Measurements from ENCODE around the gene UCHL3.

Gene UCHL3

DNA sequence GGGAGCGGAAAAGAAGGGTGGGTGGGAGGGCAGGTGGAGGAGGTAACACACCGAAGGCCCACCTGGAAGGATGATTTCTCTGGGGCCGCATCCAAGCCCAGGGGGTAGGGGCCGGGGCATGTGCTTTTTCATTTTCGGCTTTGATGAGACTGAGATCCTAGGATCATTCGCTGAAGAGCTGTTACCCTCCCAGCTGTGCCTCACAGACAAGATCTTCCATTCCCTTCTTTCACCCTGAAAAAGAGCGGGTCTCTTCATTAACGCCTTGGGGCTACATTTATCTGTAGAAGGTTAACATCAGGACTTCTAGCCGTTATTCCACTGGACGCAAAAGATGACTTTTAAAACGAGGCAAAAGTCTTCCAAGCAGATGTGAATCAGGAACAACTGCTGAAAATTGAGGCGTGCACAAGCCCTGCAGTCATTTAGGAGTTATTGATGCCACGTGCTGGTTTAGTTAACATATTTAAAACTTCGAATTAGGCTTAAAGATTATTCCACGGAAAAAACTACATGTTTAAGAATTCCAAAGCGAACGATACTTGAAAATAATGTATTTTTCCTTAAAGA is 87.7 kb downstream of the UCHL3 start:
- H3K9ac ChIP-seq (ENCODE audit: low read length in 5 of 5): no peak overlapping the region
- no peaks in the 10 kb centered on the region for H3K36me3 ChIP-seq (ENCODE audit: control insufficient read depth in 5 of 5, insufficient read depth in 5 of 5, low read length in 5 of 5)
- peaks cover 2 to 14% (median 13%) of the 10 kb centered on the region in 5 donors for H3K4me1 ChIP-seq (ENCODE audit: control insufficient read depth in 5 of 5, insufficient read depth in 5 of 5, low read length in 5 of 5)
- H3K27me3 ChIP-seq (ENCODE audit: control insufficient read depth in 5 of 5, insufficient read depth in 4 of 5, low read length in 5 of 5): peaks cover 0 to 11% (median 0%) of the 10 kb centered on the region in 5 donors
- H3K27ac ChIP-seq (ENCODE audit: low read depth, low read length): no peak overlapping the region
- peak overlapping the region in 1 of 5 donors; percentile 78 for H3K4me3 ChIP-seq (ENCODE audit: low read depth in 1 of 5, low read length in 5 of 5)
- H3K9me3 ChIP-seq (ENCODE audit: control insufficient read depth in 5 of 5, low read length in 5 of 5): no peaks in the 10 kb centered on the region

DNA sequence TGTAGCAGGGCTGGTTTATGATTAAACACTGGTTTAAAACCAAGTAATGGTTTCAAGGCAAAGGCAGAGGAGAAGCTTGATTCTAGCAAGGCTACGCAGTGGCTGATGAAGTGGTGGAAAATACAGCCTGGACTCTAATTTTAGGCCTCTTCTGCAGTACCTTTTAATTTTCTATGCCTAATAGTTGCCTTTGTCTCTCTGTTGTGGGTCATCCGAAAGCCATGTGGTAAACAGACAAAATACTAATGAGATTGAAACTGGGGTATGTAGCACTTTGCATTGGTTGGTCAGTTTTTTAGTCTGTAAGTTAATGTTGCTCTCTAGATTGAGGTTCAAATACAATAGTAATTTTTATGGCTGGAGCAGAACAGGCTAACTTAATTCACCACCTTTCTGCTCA is 89.9 kb downstream of the UCHL3 start:
- H3K27me3 ChIP-seq (ENCODE audit: control insufficient read depth in 5 of 5, insufficient read depth in 4 of 5, low read length in 5 of 5): peaks cover 0 to 11% (median 0%) of the 10 kb centered on the region in 5 donors
- H3K4me1 ChIP-seq (ENCODE audit: control insufficient read depth in 5 of 5, insufficient read depth in 5 of 5, low read length in 5 of 5): peaks cover 2 to 14% (median 13%) of the 10 kb centered on the region in 5 donors
- no peak overlapping the region for H3K27ac ChIP-seq (ENCODE audit: low read depth, low read length)
- H3K9me3 ChIP-seq (ENCODE audit: control insufficient read depth in 5 of 5, low read length in 5 of 5): no peaks in the 10 kb centered on the region
- H3K4me3 ChIP-seq (ENCODE audit: low read depth in 1 of 5, low read length in 5 of 5): no peak overlapping the region
- H3K36me3 ChIP-seq (ENCODE audit: control insufficient read depth in 5 of 5, insufficient read depth in 5 of 5, low read length in 5 of 5): no peaks in the 10 kb centered on the region
- no peak overlapping the region for H3K9ac ChIP-seq (ENCODE audit: low read length in 5 of 5)

DNA sequence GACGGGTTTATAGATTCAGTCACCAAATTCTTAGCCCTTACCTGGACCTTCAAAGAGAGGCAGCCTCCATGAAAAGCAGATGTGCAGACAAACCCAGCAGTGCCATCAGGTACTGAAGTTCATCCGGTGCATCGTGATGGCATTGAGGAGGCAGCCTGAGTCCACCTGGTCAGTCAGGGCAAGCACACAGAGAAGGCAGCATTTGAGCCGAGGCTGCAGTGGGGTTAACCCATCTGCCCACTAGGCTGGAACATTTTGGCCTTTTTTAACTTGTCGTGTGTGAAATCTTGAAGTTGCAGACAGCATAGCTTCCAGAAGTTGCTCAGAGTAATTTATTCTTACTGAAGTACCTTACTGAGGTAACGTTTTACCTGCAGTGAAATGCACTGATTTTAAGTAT is 91.4 kb downstream of the UCHL3 start:
- H3K27me3 ChIP-seq (ENCODE audit: control insufficient read depth in 5 of 5, insufficient read depth in 4 of 5, low read length in 5 of 5): peaks cover 0 to 11% (median 0%) of the 10 kb centered on the region in 5 donors
- H3K36me3 ChIP-seq (ENCODE audit: control insufficient read depth in 5 of 5, insufficient read depth in 5 of 5, low read length in 5 of 5): no peaks in the 10 kb centered on the region
- no peak overlapping the region for H3K27ac ChIP-seq (ENCODE audit: low read depth, low read length)
- H3K9me3 ChIP-seq (ENCODE audit: control insufficient read depth in 5 of 5, low read length in 5 of 5): no peaks in the 10 kb centered on the region
- H3K4me1 ChIP-seq (ENCODE audit: control insufficient read depth in 5 of 5, insufficient read depth in 5 of 5, low read length in 5 of 5): peaks cover 2 to 12% (median 8%) of the 10 kb centered on the region in 5 donors
- no peak overlapping the region for H3K9ac ChIP-seq (ENCODE audit: low read length in 5 of 5)
- H3K4me3 ChIP-seq (ENCODE audit: low read depth in 1 of 5, low read length in 5 of 5): no peak overlapping the region

DNA sequence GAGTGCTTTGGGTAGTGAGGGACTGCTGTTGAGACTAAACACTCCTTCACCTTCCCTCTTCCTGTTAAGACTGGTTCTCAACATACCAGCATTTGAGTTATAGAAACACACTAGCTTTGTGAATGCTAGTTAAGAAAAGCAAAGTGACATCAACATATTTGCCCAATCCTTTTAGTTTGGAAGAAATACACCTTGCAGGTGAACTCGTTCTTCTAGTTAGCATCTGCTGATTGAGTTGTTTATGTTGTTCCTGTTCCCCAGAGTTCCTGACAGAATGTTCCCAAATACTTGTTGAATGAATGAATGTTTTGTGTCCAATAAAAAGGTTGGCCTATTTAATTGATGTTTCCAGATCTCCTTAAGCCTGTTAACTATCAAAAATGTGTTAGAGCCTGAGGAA is 93.6 kb downstream of the UCHL3 start:
- no peaks in the 10 kb centered on the region for H3K4me1 ChIP-seq (ENCODE audit: control insufficient read depth in 5 of 5, insufficient read depth in 5 of 5, low read length in 5 of 5)
- no peaks in the 10 kb centered on the region for H3K27me3 ChIP-seq (ENCODE audit: control insufficient read depth in 5 of 5, insufficient read depth in 4 of 5, low read length in 5 of 5)
- H3K9me3 ChIP-seq (ENCODE audit: control insufficient read depth in 5 of 5, low read length in 5 of 5): no peaks in the 10 kb centered on the region
- H3K36me3 ChIP-seq (ENCODE audit: control insufficient read depth in 5 of 5, insufficient read depth in 5 of 5, low read length in 5 of 5): no peaks in the 10 kb centered on the region
- H3K9ac ChIP-seq (ENCODE audit: low read length in 5 of 5): no peak overlapping the region
- H3K4me3 ChIP-seq (ENCODE audit: low read depth in 1 of 5, low read length in 5 of 5): no peak overlapping the region
- no peak overlapping the region for H3K27ac ChIP-seq (ENCODE audit: low read depth, low read length)

DNA sequence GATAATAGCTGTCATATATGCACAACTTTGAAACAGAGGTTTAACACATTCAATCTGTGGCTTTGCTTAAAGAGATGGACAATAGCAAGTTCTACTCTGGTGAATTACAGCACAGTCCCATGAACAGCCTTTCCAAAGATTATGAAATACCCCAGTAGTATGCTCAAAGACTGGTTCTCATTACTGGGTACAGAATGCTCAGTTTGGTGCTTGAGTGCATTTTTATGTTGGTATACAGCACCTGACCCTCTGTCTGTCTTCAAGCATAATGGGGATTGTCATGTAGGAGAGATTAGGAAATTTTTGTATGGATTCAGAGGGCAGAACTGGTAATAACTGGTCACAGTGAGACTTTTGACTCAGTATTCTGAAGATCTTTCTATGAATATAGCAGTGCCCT is 94.1 kb downstream of the UCHL3 start:
- Histone ChIP-seq H3K4me1 (ENCODE audit: control insufficient read depth in 5 of 5, insufficient read depth in 5 of 5, low read length in 5 of 5) (no peaks in the 10 kb centered on the region), H3K9ac (ENCODE audit: low read length in 5 of 5) (no peak overlapping the region), H3K4me3 (ENCODE audit: low read depth in 1 of 5, low read length in 5 of 5) (no peak overlapping the region), H3K27ac (ENCODE audit: low read depth, low read length) (no peak overlapping the region), H3K36me3 (ENCODE audit: control insufficient read depth in 5 of 5, insufficient read depth in 5 of 5, low read length in 5 of 5) (no peaks in the 10 kb centered on the region), H3K27me3 (ENCODE audit: control insufficient read depth in 5 of 5, insufficient read depth in 4 of 5, low read length in 5 of 5) (no peaks in the 10 kb centered on the region), H3K9me3 (ENCODE audit: control insufficient read depth in 5 of 5, low read length in 5 of 5) (no peaks in the 10 kb centered on the region)

DNA sequence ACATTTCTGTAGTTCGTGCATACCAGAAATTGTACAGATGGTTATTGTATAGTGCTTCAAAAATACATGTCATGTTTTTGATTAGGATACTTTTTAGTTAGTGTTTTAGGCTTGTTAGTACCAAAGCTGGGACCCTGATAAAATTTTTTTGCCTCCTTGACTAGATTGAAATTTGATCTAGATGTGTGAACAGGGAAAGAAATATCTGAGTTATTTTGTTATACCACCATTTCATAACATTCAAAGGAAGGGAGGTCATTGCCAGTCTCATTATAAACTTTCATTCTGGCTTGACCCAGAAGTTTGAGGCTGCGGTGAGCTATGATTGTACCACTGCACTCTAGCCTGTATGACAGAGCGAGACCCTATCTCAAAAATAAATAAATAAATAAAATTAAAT is 95.5 kb downstream of the UCHL3 start:
- no peaks in the 10 kb centered on the region for H3K9me3 ChIP-seq (ENCODE audit: control insufficient read depth in 5 of 5, low read length in 5 of 5)
- no peaks in the 10 kb centered on the region for H3K27me3 ChIP-seq (ENCODE audit: control insufficient read depth in 5 of 5, insufficient read depth in 4 of 5, low read length in 5 of 5)
- H3K27ac ChIP-seq (ENCODE audit: low read depth, low read length): no peak overlapping the region
- no peak overlapping the region for H3K4me3 ChIP-seq (ENCODE audit: low read depth in 1 of 5, low read length in 5 of 5)
- no peaks in the 10 kb centered on the region for H3K4me1 ChIP-seq (ENCODE audit: control insufficient read depth in 5 of 5, insufficient read depth in 5 of 5, low read length in 5 of 5)
- no peak overlapping the region for H3K9ac ChIP-seq (ENCODE audit: low read length in 5 of 5)
- no peaks in the 10 kb centered on the region for H3K36me3 ChIP-seq (ENCODE audit: control insufficient read depth in 5 of 5, insufficient read depth in 5 of 5, low read length in 5 of 5)

DNA sequence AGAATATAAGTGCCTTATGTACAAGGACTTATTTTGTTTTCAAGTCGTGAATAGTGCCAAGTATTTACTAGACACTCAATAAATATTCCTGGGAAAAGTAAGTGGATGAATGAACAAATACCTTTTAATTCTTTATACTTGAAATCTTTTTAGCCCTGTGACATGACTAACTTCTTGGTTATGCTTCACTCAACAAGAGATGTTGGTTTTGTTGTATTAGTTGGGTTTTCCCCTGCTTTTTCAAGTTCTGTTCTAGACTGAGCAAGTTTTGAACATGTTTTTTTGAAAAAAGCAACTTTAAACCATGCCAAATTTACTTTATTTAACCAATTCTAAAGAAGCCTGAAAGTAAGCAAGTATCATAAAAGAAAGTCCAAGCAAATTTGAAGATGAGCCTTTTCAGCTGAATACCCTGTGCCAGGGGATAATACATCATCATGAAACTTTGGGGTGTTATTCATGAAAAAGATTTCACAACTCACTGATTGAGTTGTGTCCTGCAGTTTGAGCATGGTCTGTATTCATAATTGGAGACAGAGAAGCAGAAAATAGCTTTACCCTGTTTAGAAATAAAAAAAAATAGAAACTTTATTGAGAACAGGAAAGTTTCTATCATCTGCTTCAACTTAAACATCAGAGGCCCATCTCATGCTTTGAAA is 97.7 kb downstream of the UCHL3 start:
- Histone ChIP-seq H3K27me3 (ENCODE audit: control insufficient read depth in 5 of 5, insufficient read depth in 4 of 5, low read length in 5 of 5) (no peaks in the 10 kb centered on the region), H3K4me3 (ENCODE audit: low read depth in 1 of 5, low read length in 5 of 5) (no peak overlapping the region), H3K27ac (ENCODE audit: low read depth, low read length) (no peak overlapping the region), H3K36me3 (ENCODE audit: control insufficient read depth in 5 of 5, insufficient read depth in 5 of 5, low read length in 5 of 5) (no peaks in the 10 kb centered on the region), H3K9ac (ENCODE audit: low read length in 5 of 5) (no peak overlapping the region), H3K9me3 (ENCODE audit: control insufficient read depth in 5 of 5, low read length in 5 of 5) (no peaks in the 10 kb centered on the region), H3K4me1 (ENCODE audit: control insufficient read depth in 5 of 5, insufficient read depth in 5 of 5, low read length in 5 of 5) (no peaks in the 10 kb centered on the region)

DNA sequence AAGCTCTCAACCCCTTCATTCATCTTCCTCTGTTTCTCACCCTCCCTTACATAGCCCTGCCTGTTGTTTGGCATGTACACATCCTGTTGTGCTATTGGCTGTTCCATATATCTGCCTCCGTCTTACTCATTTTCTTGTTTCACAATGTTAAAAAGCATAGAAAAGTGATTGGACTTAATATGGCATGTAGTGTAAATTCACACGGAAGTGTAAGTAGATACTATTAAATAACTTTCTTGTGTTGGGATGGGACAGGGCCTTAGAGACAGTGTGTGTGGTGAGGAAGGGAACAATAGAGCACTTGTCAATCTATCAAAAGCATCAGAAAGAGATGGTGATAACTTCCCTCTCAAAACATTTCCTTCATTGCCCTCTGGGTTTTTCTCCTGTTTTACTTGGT is 98.9 kb downstream of the UCHL3 start:
- H3K27me3 ChIP-seq (ENCODE audit: control insufficient read depth in 5 of 5, insufficient read depth in 4 of 5, low read length in 5 of 5): no peaks in the 10 kb centered on the region
- no peak overlapping the region for H3K27ac ChIP-seq (ENCODE audit: low read depth, low read length)
- H3K4me3 ChIP-seq (ENCODE audit: low read depth in 1 of 5, low read length in 5 of 5): no peak overlapping the region
- H3K4me1 ChIP-seq (ENCODE audit: control insufficient read depth in 5 of 5, insufficient read depth in 5 of 5, low read length in 5 of 5): no peaks in the 10 kb centered on the region
- no peaks in the 10 kb centered on the region for H3K9me3 ChIP-seq (ENCODE audit: control insufficient read depth in 5 of 5, low read length in 5 of 5)
- no peak overlapping the region for H3K9ac ChIP-seq (ENCODE audit: low read length in 5 of 5)
- no peaks in the 10 kb centered on the region for H3K36me3 ChIP-seq (ENCODE audit: control insufficient read depth in 5 of 5, insufficient read depth in 5 of 5, low read length in 5 of 5)

DNA sequence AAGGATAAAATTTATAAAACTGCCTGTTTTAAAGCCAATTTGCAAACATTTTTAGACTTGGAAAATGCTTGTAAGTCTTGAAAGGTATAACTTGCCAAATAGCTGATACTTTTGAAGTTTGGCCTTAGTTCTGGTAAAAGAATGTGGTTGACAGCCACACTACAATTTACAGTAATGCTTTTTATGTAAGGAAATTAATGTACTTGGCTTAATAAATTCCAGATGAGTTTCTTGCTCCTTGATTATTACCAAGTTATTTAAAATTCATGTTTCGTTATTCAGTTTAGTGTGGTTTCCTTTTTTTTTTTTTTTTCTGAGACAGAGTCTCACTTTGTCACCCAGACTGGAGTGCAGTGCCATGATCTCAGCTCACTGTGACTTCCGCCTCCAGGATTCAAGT is 101.4 kb downstream of the UCHL3 start:
- H3K9ac ChIP-seq (ENCODE audit: low read length in 5 of 5): no peak overlapping the region
- no peaks in the 10 kb centered on the region for H3K4me1 ChIP-seq (ENCODE audit: control insufficient read depth in 5 of 5, insufficient read depth in 5 of 5, low read length in 5 of 5)
- H3K27ac ChIP-seq (ENCODE audit: low read depth, low read length): no peak overlapping the region

DNA sequence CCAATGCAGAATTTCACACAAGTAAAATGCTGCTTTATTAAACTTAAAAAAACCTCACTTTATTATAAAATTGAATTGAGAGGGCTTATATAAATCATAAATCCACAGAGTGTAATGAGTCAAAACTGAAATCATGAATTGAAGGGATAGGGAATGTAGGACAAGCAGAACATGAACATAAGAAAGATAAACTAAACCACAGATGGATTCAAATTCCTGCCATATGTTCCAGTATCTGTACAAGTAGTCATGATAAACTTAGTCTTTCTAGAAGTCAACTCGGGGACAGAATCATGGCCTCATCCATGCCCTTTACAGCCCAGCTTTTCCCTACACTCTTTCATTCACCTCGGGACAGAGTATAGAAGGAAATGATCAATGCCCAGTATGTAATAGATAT is 103.1 kb downstream of the UCHL3 start:
- Histone ChIP-seq H3K36me3 (ENCODE audit: control insufficient read depth in 5 of 5, insufficient read depth in 5 of 5, low read length in 5 of 5) (peaks cover 0 to 4% (median 0%) of the 10 kb centered on the region in 5 donors), H3K9me3 (ENCODE audit: control insufficient read depth in 5 of 5, low read length in 5 of 5) (no peaks in the 10 kb centered on the region), H3K4me1 (ENCODE audit: control insufficient read depth in 5 of 5, insufficient read depth in 5 of 5, low read length in 5 of 5) (no peaks in the 10 kb centered on the region), H3K27me3 (ENCODE audit: control insufficient read depth in 5 of 5, insufficient read depth in 4 of 5, low read length in 5 of 5) (no peaks in the 10 kb centered on the region), H3K27ac (ENCODE audit: low read depth, low read length) (no peak overlapping the region), H3K4me3 (ENCODE audit: low read depth in 1 of 5, low read length in 5 of 5) (no peak overlapping the region), H3K9ac (ENCODE audit: low read length in 5 of 5) (no peak overlapping the region)

More for the DNA sequence above, 101.4 kb downstream of the UCHL3 start:
- no peaks in the 10 kb centered on the region for H3K27me3 ChIP-seq (ENCODE audit: control insufficient read depth in 5 of 5, insufficient read depth in 4 of 5, low read length in 5 of 5)
- H3K9me3 ChIP-seq (ENCODE audit: control insufficient read depth in 5 of 5, low read length in 5 of 5): no peaks in the 10 kb centered on the region
- H3K4me3 ChIP-seq (ENCODE audit: low read depth in 1 of 5, low read length in 5 of 5): no peak overlapping the region
- no peaks in the 10 kb centered on the region for H3K36me3 ChIP-seq (ENCODE audit: control insufficient read depth in 5 of 5, insufficient read depth in 5 of 5, low read length in 5 of 5)

All from subcutaneous abdominal adipose tissue (tissue), 5 donors.